ENCODE data around the gene RNF113A. TPM values are rescaled to one million over a fixed set of nuclear protein-coding genes. Genes with fewer than 3 reads are reported as not detected.
"Not testable (repeated sequence)": the region's sequence is repeated elsewhere in the genome, so short reads cannot be mapped to it uniquely, and the experiment has no call there.

The RNF113A gene
- total RNA-seq, 1 donor = 9.1 TPM

DNA sequence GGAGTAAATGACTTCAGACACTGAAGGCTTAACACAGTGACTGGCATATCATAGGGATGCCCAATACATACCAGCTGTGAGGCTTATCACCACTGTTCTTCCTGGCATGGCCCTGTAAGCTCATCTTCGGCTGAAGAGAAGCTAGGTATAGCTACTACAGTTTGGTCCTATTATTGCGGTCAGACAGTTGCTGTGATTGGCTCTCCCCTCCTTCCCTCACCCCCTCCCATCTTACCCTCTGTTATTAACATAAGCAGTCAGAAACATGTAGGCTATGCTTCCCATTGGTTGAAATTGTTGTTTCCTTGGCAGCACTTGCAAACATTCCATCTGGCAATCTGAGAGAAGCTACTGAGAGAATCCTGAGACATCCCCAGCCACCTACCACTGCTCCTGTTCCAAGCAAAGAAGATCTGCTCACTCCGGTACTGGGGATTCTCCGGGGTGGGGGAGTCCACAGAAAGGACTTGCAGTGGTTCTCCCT lies 24.4 kb upstream of the RNF113A start, which contains the start of gene AKAP14:
Gene AKAP14 (plus strand): TSS at position 51 of the 484 bp plus-strand sequence. CDS start 7,331 bp downstream, outside the sequence.
- DNase-seq (ENCODE audit: low read depth) = no peak
- TF ChIP-seq, protein P1, sequence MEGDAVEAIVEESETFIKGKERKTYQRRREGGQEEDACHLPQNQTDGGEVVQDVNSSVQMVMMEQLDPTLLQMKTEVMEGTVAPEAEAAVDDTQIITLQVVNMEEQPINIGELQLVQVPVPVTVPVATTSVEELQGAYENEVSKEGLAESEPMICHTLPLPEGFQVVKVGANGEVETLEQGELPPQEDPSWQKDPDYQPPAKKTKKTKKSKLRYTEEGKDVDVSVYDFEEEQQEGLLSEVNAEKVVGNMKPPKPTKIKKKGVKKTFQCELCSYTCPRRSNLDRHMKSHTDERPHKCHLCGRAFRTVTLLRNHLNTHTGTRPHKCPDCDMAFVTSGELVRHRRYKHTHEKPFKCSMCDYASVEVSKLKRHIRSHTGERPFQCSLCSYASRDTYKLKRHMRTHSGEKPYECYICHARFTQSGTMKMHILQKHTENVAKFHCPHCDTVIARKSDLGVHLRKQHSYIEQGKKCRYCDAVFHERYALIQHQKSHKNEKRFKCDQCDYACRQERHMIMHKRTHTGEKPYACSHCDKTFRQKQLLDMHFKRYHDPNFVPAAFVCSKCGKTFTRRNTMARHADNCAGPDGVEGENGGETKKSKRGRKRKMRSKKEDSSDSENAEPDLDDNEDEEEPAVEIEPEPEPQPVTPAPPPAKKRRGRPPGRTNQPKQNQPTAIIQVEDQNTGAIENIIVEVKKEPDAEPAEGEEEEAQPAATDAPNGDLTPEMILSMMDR (IDR thresholded peaks at IDR 0.05; ENCODE audit: insufficient read depth, low read depth, low read length) = no peak
- no peak within 1 kb of the TSS for H3K4me3 ChIP-seq (ENCODE audit: low read depth, low read length)

DNA sequence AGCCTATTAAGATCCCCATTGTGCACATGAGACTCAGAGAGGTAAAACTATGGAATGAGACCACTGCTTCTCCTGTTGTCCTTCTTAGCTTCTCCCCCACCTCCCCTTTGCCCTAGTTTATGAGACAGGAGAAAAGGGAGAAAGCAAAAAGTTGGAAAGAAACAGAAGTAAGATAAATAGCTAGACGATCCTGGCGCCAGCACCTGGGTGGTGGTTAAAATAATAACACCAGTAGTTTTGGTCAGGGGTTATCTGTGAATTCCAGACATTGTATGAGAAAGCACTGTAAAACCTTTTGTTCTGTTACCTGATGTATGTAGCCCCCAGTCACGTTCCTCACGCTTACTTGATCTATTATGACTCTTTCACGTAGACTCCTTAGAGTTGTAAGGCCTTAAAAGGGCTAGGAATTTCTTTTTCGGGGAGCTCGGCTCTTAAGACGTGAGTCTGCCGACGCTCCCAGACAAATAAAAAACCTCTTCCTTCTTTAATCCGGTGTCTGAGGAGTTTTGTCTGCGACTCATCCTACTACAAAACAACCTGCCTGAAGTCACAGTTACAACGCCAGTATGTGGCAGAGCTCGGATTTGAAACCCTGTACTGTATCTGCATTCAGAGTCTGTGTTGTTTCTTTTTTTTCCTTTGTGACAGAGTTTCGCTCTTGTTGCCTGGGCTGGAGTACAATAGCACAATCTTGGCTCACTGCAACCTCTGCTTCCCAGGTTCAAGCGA lies 20.6 kb upstream of the RNF113A start:
- not testable (repeated sequence) for DNase-seq (ENCODE audit: low read depth); H3K4me3 ChIP-seq (ENCODE audit: low read depth, low read length)

DNA sequence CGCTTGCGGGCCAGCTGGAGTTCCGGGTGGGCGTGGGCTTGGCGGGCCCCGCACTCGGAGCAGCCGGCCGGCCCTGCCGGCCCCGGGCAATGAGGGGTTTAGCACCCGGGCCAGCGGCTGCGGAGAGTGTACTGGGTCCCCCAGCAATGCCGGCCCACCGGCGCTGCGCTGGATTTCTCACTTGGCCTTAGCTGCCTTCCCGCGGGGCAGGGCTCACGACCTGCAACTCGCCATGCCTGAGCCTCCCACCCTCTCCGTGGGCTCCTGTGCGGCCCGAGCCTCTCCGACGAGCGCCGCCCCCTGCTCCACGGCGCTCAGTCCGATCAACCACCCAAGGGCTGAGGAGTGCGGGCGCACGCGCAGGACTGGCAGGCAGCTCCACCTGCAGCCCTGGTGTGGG lies 19.1 kb upstream of the RNF113A start:
- DNase-seq (ENCODE audit: low read depth); H3K4me3 ChIP-seq (ENCODE audit: low read depth, low read length): not testable (repeated sequence)

- peak; percentile 52 for DNase-seq (ENCODE audit: low read depth)
- TF ChIP-seq, protein P1 (IDR thresholded peaks at IDR 0.05; ENCODE audit: insufficient read depth, low read depth, low read length) = peak; percentile 62
- peak overlapping the region; percentile 45 for H3K4me3 ChIP-seq (ENCODE audit: low read depth, low read length)
Measured at GRCh38 chrX:119887721-119888425, 16.3 kb upstream of the RNF113A start.

- peak overlapping the region; percentile 25 for H3K4me3 ChIP-seq (ENCODE audit: low read depth, low read length)
- TF ChIP-seq, protein P1 (IDR thresholded peaks at IDR 0.05; ENCODE audit: insufficient read depth, low read depth, low read length) = no peak
- DNase-seq (ENCODE audit: low read depth) = peak; percentile 64
Measured at GRCh38 chrX:119885554-119886428, 14.3 kb upstream of the RNF113A start.

GRCh38 chrX:119880552-119881437 lies 9.3 kb upstream of the RNF113A start:
- DNase-seq (ENCODE audit: low read depth) = peak; percentile 69
- H3K4me3 ChIP-seq (ENCODE audit: low read depth, low read length) = no peak overlapping the region
- TF ChIP-seq, protein P1 (IDR thresholded peaks at IDR 0.05; ENCODE audit: insufficient read depth, low read depth, low read length) = peak; percentile 73

DNA sequence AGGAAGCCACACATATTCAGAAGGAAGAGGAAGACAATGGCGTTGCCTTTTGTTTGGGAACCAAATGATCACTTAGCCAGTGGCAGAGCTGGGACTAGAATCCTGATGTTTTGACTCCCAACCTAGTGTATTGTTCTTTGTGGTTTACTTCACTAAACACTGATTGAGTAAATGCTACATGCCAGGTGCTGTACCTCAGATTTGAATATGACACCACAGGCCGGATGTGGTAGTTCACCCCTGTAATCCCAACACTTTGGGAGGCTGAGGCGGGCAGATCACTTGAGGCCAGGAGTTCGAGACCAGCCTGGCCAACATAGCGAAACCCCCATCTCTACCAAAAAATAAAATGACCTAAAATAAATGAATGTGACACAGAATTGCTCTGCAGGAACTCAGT lies 8.5 kb upstream of the RNF113A start:
- H3K4me3 ChIP-seq (ENCODE audit: low read depth, low read length) = no peak overlapping the region
- TF ChIP-seq, protein P1 (IDR thresholded peaks at IDR 0.05; ENCODE audit: insufficient read depth, low read depth, low read length) = no peak
- no peak for DNase-seq (ENCODE audit: low read depth)
